ENCODE measurements around the gene SGMS1.

- TF ChIP-seq, protein P1, sequence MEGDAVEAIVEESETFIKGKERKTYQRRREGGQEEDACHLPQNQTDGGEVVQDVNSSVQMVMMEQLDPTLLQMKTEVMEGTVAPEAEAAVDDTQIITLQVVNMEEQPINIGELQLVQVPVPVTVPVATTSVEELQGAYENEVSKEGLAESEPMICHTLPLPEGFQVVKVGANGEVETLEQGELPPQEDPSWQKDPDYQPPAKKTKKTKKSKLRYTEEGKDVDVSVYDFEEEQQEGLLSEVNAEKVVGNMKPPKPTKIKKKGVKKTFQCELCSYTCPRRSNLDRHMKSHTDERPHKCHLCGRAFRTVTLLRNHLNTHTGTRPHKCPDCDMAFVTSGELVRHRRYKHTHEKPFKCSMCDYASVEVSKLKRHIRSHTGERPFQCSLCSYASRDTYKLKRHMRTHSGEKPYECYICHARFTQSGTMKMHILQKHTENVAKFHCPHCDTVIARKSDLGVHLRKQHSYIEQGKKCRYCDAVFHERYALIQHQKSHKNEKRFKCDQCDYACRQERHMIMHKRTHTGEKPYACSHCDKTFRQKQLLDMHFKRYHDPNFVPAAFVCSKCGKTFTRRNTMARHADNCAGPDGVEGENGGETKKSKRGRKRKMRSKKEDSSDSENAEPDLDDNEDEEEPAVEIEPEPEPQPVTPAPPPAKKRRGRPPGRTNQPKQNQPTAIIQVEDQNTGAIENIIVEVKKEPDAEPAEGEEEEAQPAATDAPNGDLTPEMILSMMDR (IDR thresholded peaks at IDR 0.05): no peak
- TF ChIP-seq ZFX (IDR thresholded peaks at IDR 0.05; ENCODE audit: borderline replicate concordance): no peak
Measured at GRCh38 chr10:50572017-50572491, 51.7 kb downstream of the SGMS1 start.
